ENCODE results near the gene CRAT.
A peak's percentile ranks its signal among the peaks of the same experiment; 100 is the strongest.

Gene CRAT

DNA sequence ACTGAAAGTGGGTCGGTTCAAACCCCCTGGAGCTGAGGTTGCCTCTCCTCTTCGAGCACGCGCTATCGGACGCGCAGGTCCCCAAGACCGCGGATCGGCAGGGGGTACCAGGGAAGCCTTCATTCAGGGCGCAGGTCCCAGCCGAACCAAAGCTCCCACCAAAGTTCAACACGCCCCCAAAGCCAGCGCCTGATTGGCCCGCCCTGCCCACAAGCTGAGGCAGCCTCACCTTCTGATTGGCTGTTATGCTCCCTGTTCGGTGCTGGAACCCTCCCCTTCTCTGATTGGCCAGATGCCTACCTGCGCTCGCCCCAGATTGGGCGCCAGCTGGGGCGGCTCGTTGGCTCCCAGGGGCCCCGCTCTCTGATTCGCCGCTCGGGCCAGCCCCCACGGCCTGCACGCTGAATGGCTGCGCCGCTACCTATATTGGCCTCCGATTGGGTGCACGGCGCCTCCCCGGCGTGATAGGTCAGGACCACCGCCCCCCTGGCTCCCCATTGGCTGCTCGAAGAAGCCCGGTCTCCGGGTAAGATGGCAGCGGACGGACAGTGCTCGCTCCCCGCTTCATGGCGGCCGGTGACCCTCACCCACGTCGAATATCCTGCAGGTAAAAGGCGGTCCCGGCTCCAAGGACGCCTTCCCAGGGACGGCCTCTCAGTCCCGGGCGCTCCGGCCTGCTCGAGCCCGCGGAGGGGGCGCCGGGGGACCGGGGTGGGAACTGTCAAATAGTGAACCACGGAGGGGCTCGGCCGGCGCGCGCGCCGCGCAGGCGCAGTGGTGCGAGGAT is 29.8 kb downstream of the CRAT start, which contains the start of gene DOLPP1:
Gene DOLPP1, plus strand, starts transcription at position 511 of the 787 bp plus-strand sequence. Its CDS starts 21 bp downstream, at position 532.
- peak; percentile 93 for DNase-seq

DNA sequence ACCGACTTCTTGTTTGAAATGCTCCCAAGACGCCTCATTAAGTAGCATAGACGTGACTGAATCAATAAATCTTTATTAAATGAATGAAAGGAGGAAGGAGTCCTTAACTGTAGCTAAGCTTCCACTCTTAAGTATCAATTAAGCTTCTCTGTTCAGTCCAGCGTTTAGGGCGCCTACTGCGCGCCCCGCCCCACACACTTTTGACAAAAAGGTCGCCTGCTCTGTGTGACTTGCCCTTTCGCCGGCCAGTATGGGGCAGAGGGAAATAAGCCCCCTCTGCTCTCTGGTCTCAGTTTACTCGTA is 30.3 kb downstream of the CRAT start:
- DNase-seq = no peak

- no peak for DNase-seq
Measured at GRCh38 chr9:129079829-129080228, 30.8 kb downstream of the CRAT start.

GRCh38 chr9:129078691-129079503 is 31.7 kb downstream of the CRAT start:
- DNase-seq = no peak

- DNase-seq = no peak
Measured at GRCh38 chr9:129077236-129077635, 33.4 kb downstream of the CRAT start.

GRCh38 chr9:129076640-129077037 is 34.0 kb downstream of the CRAT start:
- DNase-seq = no peak

DNA sequence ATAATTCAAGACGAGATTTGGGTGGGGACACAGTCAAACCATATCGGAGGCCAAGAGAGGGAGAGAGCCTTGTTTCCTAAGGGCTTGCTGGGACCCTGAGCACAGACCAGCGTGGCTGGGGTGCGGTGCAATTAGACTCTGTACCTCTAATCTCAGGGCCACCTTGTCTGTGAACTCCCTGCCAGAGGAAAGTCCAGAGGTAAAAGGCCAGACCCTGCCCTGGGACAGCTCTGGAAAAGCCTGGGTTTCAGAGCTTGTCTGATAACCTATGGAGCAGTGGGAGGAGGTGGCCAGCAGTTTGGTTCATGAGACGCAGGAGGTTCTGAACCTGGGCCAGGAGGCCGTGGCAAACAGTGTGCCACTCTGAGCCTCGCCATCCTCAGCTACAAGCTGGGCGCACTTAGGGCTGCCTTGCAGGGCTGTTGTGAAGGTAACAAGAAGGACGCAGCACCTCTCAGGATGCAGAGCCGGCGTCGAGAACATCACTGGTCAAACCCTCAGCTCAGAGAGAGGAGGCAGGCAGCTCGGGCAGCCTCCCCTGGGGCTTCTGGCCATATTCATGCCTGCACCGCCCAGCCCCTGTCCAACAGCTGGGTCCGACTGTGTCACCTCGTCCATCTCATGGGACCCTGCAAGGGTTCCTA is 34.5 kb downstream of the CRAT start:
- DNase-seq = no peak

DNA sequence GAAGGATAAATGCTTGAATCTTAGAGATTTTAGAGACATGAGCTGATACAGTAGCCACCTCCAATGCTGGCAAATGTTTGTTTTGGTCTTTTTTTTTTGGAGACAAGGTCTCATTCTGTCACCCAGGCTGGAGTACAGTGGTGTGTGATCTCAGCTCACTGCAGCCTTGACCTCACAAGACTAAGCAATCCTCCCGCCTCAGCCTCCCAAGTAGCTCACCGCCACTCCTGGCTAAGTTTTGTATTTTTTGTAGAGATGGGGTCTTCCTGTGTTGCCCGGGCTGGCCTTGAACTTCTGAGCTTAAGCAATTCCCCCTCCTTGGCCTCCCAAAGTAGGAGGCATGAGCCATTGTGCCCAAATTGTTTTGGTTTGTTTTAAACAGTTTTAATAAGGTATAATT is 36.5 kb downstream of the CRAT start:
- DNase-seq = no peak

DNA sequence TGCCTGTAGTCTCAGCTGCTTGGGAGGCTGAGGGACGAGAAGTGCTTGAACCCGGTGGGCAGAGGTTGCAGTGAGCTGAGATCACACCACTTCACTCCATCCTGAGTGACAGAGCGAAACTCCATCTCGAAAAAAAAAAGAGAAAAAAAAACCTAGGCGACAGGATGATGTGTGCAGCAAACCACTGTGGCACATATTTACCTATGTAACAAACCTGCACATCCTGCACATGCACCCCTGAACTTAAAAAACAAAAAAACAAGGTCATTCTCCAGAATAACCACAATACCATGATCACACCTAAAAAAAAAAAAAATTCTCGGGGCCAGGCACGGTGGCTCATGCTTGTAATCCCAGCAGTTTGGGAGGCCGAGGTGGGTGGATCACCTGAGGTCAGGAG is 37.2 kb downstream of the CRAT start:
- DNase-seq = no peak

- DNase-seq = no peak
Measured at GRCh38 chr9:129072171-129072570, 38.4 kb downstream of the CRAT start.

GRCh38 chr9:129071526-129072126 is 39.0 kb downstream of the CRAT start:
- DNase-seq = no peak

- DNase-seq = no peak
Measured at GRCh38 chr9:129070696-129071525, 39.7 kb downstream of the CRAT start.

DNA sequence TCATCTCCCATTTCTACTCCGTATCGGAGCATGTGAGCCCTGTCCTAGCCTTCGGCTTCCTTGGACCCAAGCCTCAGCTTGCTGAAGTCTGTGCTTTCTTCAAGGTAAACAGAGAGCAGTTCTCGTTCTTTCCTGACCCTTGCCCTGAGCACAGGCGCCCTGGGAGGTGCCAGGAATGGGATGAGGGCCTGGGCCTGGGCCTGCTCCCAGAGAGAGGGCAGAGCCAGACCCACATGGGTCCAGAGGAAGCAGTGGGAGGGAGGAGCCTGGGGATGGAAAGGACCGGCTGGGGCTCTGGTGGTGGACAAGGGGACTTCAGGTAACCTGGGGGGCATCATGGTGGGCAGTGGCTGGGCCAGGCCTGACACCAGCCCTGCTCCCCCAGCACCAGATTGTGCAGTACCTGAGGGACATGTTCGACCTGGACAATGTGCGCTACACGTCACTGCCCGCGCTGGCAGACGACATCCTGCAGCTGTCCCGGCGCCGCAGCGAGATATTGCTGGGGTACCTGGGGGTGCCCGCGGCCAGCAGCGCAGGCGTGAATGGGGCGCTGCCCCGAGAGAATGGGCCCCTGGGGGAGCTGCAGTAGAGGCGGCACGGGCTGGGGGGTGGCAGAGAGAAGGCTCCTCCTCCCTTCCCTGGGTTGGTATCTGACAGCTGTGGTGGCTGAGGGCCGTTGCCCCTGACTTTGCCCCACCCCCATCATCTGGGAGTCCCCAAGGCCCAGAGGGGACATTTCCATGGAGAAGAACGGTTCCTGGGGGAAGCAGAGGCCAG is 40.5 kb downstream of the CRAT start:
- DNase-seq = no peak

DNA sequence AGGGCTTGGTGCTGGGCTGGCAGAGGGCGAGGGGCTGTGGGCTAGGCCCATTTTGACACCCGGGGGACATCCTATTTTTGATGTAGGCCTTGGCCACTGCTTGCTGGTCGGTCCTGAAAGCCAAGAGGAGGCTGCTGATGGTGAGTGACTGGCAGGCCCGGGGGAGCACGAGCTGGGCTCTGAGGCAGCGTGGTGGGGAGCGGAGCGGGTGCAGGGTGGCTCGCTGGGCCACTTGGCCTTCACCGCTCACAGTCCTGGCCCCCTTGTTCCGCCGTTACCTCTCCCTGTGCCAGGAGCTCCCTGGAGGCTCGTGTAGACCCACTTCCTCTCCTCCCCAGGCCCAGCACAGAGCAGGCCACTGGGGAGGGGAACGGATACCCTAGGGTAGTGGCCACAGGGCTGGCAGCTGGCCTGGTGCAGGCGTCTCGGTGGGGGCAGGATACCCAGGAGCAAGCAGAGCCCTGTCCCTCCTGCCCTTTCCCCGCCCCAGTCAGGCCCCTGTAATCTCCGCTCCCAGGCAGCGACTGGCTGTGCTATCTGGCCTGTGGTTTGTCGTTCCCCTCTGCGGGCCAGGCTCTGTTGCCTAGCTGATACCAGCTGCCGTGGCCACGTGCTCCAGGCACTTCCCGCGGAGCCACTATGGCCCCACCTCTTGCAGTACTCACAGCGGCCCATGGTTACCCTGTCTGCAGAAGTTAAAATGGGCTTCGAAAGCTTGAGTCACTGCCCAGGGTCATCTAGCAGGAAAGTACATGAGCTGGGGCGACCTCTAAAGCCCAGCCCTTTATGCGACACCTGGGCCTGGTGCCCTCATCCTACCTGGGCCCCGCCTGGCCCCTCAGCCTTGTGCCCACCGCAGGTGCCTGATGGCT is 41.4 kb downstream of the CRAT start:
- DNase-seq = no peak

GRCh38 chr9:129068110-129068509 is 42.5 kb downstream of the CRAT start:
- DNase-seq = no peak

- DNase-seq = no peak
Measured at GRCh38 chr9:129064499-129064908, 46.1 kb downstream of the CRAT start.

GRCh38 chr9:129063061-129063460 is 47.5 kb downstream of the CRAT start:
- no peak for DNase-seq

DNA sequence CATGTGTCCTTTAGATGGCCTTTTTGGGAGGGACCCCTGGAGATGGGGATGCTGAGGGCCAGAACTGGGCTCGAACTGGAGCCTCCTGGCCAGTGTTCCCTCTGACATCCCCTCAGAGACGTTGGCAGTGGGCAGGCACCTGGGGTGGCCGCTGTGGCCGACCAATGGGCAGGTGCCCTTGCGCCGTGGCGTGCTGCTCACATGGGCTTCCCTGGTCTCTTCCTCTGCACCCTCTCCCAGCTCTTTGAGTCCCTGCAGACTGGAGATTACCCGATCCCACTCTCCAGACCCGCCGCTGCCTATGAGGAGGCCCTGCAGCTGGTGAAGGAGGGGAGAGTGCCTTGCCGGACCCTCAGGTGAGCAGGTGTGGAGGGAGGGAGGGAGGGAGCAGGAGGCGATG is 49.6 kb downstream of the CRAT start:
- no peak for DNase-seq

GRCh38 chr9:129059796-129060785 is 50.5 kb downstream of the CRAT start:
- no peak for DNase-seq
